ENCODE data around the gene THTPA. TPM values are rescaled to one million over a fixed set of nuclear protein-coding genes. Genes with fewer than 3 reads are reported as not detected.

The THTPA gene
- total RNA-seq, 2 donors from 2014 or later, result 13.0 to 17.0 TPM

DNA sequence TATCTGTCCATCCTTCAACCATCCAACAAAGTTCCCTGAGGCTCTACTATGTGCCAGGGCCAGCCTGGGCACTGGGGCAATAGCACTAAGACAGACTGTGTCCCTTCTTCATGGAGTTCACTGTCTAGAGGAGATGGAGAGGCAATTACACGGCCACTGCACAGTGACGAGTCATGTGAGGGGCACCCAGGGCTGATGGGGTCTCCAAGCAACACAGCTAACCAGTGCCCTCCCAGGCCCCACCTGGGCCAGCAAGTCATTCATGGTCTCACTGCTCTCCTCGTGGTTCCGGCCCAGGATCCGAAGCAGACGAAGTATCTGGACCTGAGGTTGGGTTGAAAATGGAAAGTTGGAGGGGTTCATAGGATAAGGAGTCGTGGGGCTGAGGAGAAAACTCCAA is 8.8 kb downstream of the THTPA start:
- no peaks in the 10 kb centered on the region for H3K27me3 ChIP-seq (ENCODE audit: control insufficient read depth, insufficient read depth, low read length, poor library complexity, severe bottlenecking)
- DNase-seq, result no peak
- Mint-ChIP-seq H3K36me3 (ENCODE audit: low read depth) (peaks cover 49% of the 10 kb centered on the region), H3K9me3 (no peaks in the 10 kb centered on the region), H3K27me3 (ENCODE audit: insufficient read depth) (no peaks in the 10 kb centered on the region), H3K4me1 (peaks cover 20% of the 10 kb centered on the region), H3K4me3 (no peak overlapping the region), H3K27ac (no peak overlapping the region)
- 94 to 97% methylated on average over 6 of the region's 7 CpGs for WGBS, 2 experiments (ENCODE audit: insufficient coverage in 1 of 2, insufficient read length in 1 of 2)
- peaks cover 11% of the 10 kb centered on the region for H3K4me1 ChIP-seq (ENCODE audit: control insufficient read depth, insufficient read depth, low read length)
- TF ChIP-seq, protein P1, sequence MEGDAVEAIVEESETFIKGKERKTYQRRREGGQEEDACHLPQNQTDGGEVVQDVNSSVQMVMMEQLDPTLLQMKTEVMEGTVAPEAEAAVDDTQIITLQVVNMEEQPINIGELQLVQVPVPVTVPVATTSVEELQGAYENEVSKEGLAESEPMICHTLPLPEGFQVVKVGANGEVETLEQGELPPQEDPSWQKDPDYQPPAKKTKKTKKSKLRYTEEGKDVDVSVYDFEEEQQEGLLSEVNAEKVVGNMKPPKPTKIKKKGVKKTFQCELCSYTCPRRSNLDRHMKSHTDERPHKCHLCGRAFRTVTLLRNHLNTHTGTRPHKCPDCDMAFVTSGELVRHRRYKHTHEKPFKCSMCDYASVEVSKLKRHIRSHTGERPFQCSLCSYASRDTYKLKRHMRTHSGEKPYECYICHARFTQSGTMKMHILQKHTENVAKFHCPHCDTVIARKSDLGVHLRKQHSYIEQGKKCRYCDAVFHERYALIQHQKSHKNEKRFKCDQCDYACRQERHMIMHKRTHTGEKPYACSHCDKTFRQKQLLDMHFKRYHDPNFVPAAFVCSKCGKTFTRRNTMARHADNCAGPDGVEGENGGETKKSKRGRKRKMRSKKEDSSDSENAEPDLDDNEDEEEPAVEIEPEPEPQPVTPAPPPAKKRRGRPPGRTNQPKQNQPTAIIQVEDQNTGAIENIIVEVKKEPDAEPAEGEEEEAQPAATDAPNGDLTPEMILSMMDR (conservative IDR thresholded peaks at IDR 0.05), result no peak
- no peak overlapping the region for H3K4me3 ChIP-seq (ENCODE audit: low read length)
- no peak overlapping the region for H3K9ac ChIP-seq (ENCODE audit: extremely low read depth, low read length, poor library complexity, severe bottlenecking)
- no peaks in the 10 kb centered on the region for H3K9me3 ChIP-seq (ENCODE audit: control insufficient read depth, low read length)
- peaks cover 60% of the 10 kb centered on the region for H3K36me3 ChIP-seq (ENCODE audit: control insufficient read depth, insufficient read depth, low read length)
- H3K27ac ChIP-seq (ENCODE audit: low read depth, low read length), result no peak overlapping the region

DNA sequence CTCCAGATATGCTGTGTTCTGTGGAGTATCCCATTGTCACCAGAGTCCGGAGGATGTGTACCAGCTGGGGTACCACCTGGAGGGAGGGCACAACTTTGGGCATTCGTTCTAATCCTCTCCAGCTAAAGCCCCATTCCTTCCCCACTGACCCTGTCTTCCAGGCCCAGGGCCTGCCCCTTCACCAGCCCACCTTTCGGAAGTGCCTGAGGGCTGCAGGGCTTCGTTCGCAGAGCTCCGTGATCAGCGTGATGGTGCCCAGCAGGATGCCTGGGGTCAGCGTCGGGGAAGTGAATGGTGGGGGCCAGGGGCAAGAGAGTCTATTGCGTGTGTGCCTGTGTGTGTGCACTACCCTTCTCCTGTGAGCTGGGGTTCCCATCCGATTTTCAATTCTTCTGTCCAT is 9.6 kb downstream of the THTPA start:
- H3K27me3 Mint-ChIP-seq (ENCODE audit: insufficient read depth), result no peaks in the 10 kb centered on the region
- H3K9me3 Mint-ChIP-seq, result no peaks in the 10 kb centered on the region
- H3K27me3 ChIP-seq (ENCODE audit: control insufficient read depth, insufficient read depth, low read length, poor library complexity, severe bottlenecking), result no peaks in the 10 kb centered on the region
- no peak overlapping the region for H3K27ac ChIP-seq (ENCODE audit: low read depth, low read length)
- peaks cover 52% of the 10 kb centered on the region for H3K36me3 ChIP-seq (ENCODE audit: control insufficient read depth, insufficient read depth, low read length)
- H3K36me3 Mint-ChIP-seq (ENCODE audit: low read depth), result peaks cover 43% of the 10 kb centered on the region
- H3K9ac ChIP-seq (ENCODE audit: extremely low read depth, low read length, poor library complexity, severe bottlenecking), result no peak overlapping the region
- H3K4me3 ChIP-seq (ENCODE audit: low read length), result no peak overlapping the region
- H3K4me3 Mint-ChIP-seq, result no peak overlapping the region
- TF ChIP-seq, protein P1 (conservative IDR thresholded peaks at IDR 0.05), result no peak
- DNase-seq, result no peak
- H3K4me1 Mint-ChIP-seq, result peaks cover 20% of the 10 kb centered on the region
- no peaks in the 10 kb centered on the region for H3K9me3 ChIP-seq (ENCODE audit: control insufficient read depth, low read length)
- H3K4me1 ChIP-seq (ENCODE audit: control insufficient read depth, insufficient read depth, low read length), result peaks cover 11% of the 10 kb centered on the region
- no peak overlapping the region for H3K27ac Mint-ChIP-seq
- 84 to 93% methylated on average over 4 to 11 of the region's 11 CpGs for WGBS, 2 experiments (ENCODE audit: insufficient coverage in 1 of 2, insufficient read length in 1 of 2)

GRCh38 chr14:23566112-23566777 is 10.2 kb downstream of the THTPA start:
- Mint-ChIP-seq H3K4me3 (peak overlapping the region; percentile 98), H3K27me3 (ENCODE audit: insufficient read depth) (no peaks in the 10 kb centered on the region), H3K9me3 (no peaks in the 10 kb centered on the region), H3K4me1 (peaks cover 20% of the 10 kb centered on the region), H3K27ac (peak overlapping the region; percentile 10), H3K36me3 (ENCODE audit: low read depth) (peaks cover 38% of the 10 kb centered on the region)
- Histone ChIP-seq H3K4me1 (ENCODE audit: control insufficient read depth, insufficient read depth, low read length) (peaks cover 11% of the 10 kb centered on the region), H3K27ac (ENCODE audit: low read depth, low read length) (no peak overlapping the region), H3K27me3 (ENCODE audit: control insufficient read depth, insufficient read depth, low read length, poor library complexity, severe bottlenecking) (no peaks in the 10 kb centered on the region), H3K9me3 (ENCODE audit: control insufficient read depth, low read length) (no peaks in the 10 kb centered on the region), H3K36me3 (ENCODE audit: control insufficient read depth, insufficient read depth, low read length) (peaks cover 46% of the 10 kb centered on the region), H3K9ac (ENCODE audit: extremely low read depth, low read length, poor library complexity, severe bottlenecking) (no peak overlapping the region), H3K4me3 (ENCODE audit: low read length) (peak overlapping the region; percentile 91)
- DNase-seq, result no peak
- WGBS, 2 experiments (ENCODE audit: insufficient coverage in 1 of 2, insufficient read length in 1 of 2), result 92 to 95% methylated on average over 8 to 10 of the region's 10 CpGs
- TF ChIP-seq, protein P1 (conservative IDR thresholded peaks at IDR 0.05), result no peak

Measured in endodermal cell (in vitro differentiated cells).